ENCODE data around the gene STAM.

The STAM gene

GRCh38 chr10:17647326-17647725, 3.4 kb downstream of the STAM start:
- no peak for DNase-seq (ENCODE audit: low read depth)

GRCh38 chr10:17648243-17649035, 4.5 kb downstream of the STAM start:
- DNase-seq (ENCODE audit: low read depth) = no peak

- DNase-seq (ENCODE audit: low read depth) = no peak
Observed at GRCh38 chr10:17649052-17649451, 5.1 kb downstream of the STAM start.

GRCh38 chr10:17649836-17650235, 5.9 kb downstream of the STAM start:
- no peak for DNase-seq (ENCODE audit: low read depth)

- no peak for DNase-seq (ENCODE audit: low read depth)
Observed at GRCh38 chr10:17650416-17650815, 6.5 kb downstream of the STAM start.

- DNase-seq (ENCODE audit: low read depth) = no peak
Observed at GRCh38 chr10:17651896-17652295, 7.9 kb downstream of the STAM start.

GRCh38 chr10:17652585-17652984, 8.6 kb downstream of the STAM start:
- no peak for DNase-seq (ENCODE audit: low read depth)

GRCh38 chr10:17655009-17655408, 11.1 kb downstream of the STAM start:
- DNase-seq (ENCODE audit: low read depth) = no peak

GRCh38 chr10:17655567-17656146, 11.7 kb downstream of the STAM start:
- no peak for DNase-seq (ENCODE audit: low read depth)

GRCh38 chr10:17657103-17657500, 13.2 kb downstream of the STAM start:
- no peak for DNase-seq (ENCODE audit: low read depth)

- no peak for DNase-seq (ENCODE audit: low read depth)
Observed at GRCh38 chr10:17659365-17659764, 15.4 kb downstream of the STAM start.

GRCh38 chr10:17660921-17661320, 17.0 kb downstream of the STAM start:
- no peak for DNase-seq (ENCODE audit: low read depth)

GRCh38 chr10:17661510-17661909, 17.6 kb downstream of the STAM start:
- no peak for DNase-seq (ENCODE audit: low read depth)

GRCh38 chr10:17662193-17663138, 18.5 kb downstream of the STAM start:
- no peak for DNase-seq (ENCODE audit: low read depth)

GRCh38 chr10:17663450-17663849, 19.5 kb downstream of the STAM start:
- no peak for DNase-seq (ENCODE audit: low read depth)

GRCh38 chr10:17665747-17666146, 21.8 kb downstream of the STAM start:
- DNase-seq (ENCODE audit: low read depth) = peak; percentile 51

GRCh38 chr10:17668435-17669184, 24.7 kb downstream of the STAM start:
- no peak for DNase-seq (ENCODE audit: low read depth)

- DNase-seq (ENCODE audit: low read depth) = no peak
Observed at GRCh38 chr10:17669185-17669872, 25.4 kb downstream of the STAM start.

GRCh38 chr10:17671307-17671706, 27.4 kb downstream of the STAM start:
- DNase-seq (ENCODE audit: low read depth) = no peak

GRCh38 chr10:17673471-17674061, 29.6 kb downstream of the STAM start:
- peak; percentile 60 for DNase-seq (ENCODE audit: low read depth)

GRCh38 chr10:17674566-17674965, 30.6 kb downstream of the STAM start:
- no peak for DNase-seq (ENCODE audit: low read depth)
